HG03575 (cell line): ENCODE results near the gene KCNQ2.

ENCODE experiments used
- ATAC-seq: cut with Tn5 transposase; IDR thresholded peaks from one replicate; pipeline ENCODE4 v1.9.1; 2021; ENCODE audit not compliant: unreplicated experiment, insufficient number of reproducible peaks, low FRiP score; ENCODE audit errors: extremely low read depth

The KCNQ2 gene

GRCh38 chr20:63398744-63399514 lies 73.5 kb downstream of the KCNQ2 start:
- no peak for ATAC-seq

GRCh38 chr20:63397946-63398450 lies 74.5 kb downstream of the KCNQ2 start:
- ATAC-seq = no peak

- ATAC-seq = no peak
These were observed 75.2 kb downstream of the KCNQ2 start for GRCh38 chr20:63397155-63397843.

GRCh38 chr20:63396300-63396699 lies 76.2 kb downstream of the KCNQ2 start:
- ATAC-seq = no peak

- ATAC-seq = no peak
These were observed 76.7 kb downstream of the KCNQ2 start for GRCh38 chr20:63395723-63396122.

GRCh38 chr20:63394920-63395455 lies 77.5 kb downstream of the KCNQ2 start:
- ATAC-seq = no peak

GRCh38 chr20:63394069-63394919 lies 78.2 kb downstream of the KCNQ2 start:
- ATAC-seq = no peak

GRCh38 chr20:63393566-63393965 lies 78.9 kb downstream of the KCNQ2 start:
- ATAC-seq = no peak

GRCh38 chr20:63392465-63393365 lies 79.7 kb downstream of the KCNQ2 start:
- no peak for ATAC-seq

- ATAC-seq = no peak
These were observed 84.5 kb downstream of the KCNQ2 start for GRCh38 chr20:63387917-63388316.

GRCh38 chr20:63387393-63387792 lies 85.1 kb downstream of the KCNQ2 start:
- ATAC-seq = no peak

- no peak for ATAC-seq
These were observed 86.0 kb downstream of the KCNQ2 start for GRCh38 chr20:63386491-63386890.

- ATAC-seq = no peak
These were observed 86.6 kb downstream of the KCNQ2 start for GRCh38 chr20:63385819-63386218.

- ATAC-seq = no peak
These were observed 88.1 kb downstream of the KCNQ2 start for GRCh38 chr20:63384336-63384735.

GRCh38 chr20:63383556-63383955 lies 88.9 kb downstream of the KCNQ2 start:
- no peak for ATAC-seq

GRCh38 chr20:63382551-63383300 lies 89.7 kb downstream of the KCNQ2 start:
- ATAC-seq = no peak

- ATAC-seq = no peak
These were observed 90.5 kb downstream of the KCNQ2 start for GRCh38 chr20:63381781-63382431.
